ENCODE data around the gene RPS13.
"Not testable (repeated sequence)": the region's sequence is repeated elsewhere in the genome, so short reads cannot be mapped to it uniquely, and the experiment has no call there.

RPS13 gene

DNA sequence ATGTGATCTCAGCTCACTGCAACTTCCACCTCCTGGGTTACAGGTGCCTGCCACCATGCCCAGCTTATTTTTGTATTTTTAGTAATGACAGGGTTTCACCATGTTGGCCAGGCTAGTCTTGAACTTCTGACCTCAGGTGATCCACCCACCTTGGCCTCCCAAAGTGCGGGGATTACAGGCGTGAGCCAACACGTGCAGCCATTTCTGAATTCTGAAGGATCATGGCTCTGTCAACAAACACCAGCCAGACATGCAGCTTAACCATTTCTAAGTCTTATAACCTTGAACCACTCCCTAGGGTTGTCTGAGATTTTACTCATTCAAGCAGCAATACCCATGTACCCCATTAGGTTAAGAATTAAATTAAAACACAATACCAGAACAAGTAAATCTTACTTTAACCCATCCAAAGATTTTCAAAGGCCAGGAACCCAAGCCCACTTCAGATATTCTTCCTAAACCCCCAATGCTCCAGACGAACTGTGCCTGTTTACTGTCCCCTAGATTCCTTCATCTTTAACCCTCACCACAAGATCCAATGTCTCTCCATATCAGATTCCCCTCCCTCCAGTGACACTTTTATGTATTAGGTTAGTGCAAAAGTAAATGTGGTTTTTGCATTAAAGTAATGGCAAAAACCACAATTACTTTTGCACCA, 4.0 kb downstream of the RPS13 start:
- CTCF ChIA-PET, result interaction anchor here (1.5 kb wide), 1 partner anchor 10 kb away, joined by 6 read pairs; no protein-coding TSS in a partner anchor
- TF ChIP-seq, protein P1, sequence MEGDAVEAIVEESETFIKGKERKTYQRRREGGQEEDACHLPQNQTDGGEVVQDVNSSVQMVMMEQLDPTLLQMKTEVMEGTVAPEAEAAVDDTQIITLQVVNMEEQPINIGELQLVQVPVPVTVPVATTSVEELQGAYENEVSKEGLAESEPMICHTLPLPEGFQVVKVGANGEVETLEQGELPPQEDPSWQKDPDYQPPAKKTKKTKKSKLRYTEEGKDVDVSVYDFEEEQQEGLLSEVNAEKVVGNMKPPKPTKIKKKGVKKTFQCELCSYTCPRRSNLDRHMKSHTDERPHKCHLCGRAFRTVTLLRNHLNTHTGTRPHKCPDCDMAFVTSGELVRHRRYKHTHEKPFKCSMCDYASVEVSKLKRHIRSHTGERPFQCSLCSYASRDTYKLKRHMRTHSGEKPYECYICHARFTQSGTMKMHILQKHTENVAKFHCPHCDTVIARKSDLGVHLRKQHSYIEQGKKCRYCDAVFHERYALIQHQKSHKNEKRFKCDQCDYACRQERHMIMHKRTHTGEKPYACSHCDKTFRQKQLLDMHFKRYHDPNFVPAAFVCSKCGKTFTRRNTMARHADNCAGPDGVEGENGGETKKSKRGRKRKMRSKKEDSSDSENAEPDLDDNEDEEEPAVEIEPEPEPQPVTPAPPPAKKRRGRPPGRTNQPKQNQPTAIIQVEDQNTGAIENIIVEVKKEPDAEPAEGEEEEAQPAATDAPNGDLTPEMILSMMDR (IDR thresholded peaks at IDR 0.05; ENCODE audit: control extremely low read depth, extremely low read depth, low read depth, missing control alignments), result no peak
- POLR2A ChIA-PET, result interaction anchor here (0.6 to 1.0 kb wide), 4 partner anchors 96 to 246 kb away, joined by 3 to 7 read pairs (median 3); no protein-coding TSS in a partner anchor
- no peak for DNase-seq (ENCODE audit: extremely low spot score)

DNA sequence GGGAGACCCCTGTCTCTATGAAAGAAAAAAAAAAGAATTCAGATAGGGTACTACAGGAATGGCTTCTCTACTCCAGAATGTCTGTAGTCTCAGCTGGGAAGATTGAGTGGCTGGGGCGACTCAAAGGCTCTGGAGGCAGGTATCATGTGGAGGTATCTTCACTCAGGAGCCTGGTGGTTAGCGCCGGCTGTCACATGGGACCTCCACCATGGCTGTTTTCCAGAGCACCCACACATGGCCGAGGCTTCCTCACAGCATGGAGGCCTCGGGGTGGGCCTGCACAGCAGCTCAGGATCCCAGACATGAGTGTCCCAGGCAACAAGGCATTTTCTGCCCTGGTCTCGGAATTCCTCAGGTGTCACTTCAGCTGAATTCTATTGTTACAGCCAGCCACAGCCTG, 10.1 kb downstream of the RPS13 start:
- ChIA-PET CTCF (interaction anchor here (0.6 to 1.0 kb wide), 3 partner anchors 130 to 265 kb away, joined by 3 to 4 read pairs (median 3); no protein-coding TSS in a partner anchor), POLR2A (no interaction called here)
- TF ChIP-seq, protein P1 (IDR thresholded peaks at IDR 0.05; ENCODE audit: control extremely low read depth, extremely low read depth, low read depth, missing control alignments), result no peak

DNA sequence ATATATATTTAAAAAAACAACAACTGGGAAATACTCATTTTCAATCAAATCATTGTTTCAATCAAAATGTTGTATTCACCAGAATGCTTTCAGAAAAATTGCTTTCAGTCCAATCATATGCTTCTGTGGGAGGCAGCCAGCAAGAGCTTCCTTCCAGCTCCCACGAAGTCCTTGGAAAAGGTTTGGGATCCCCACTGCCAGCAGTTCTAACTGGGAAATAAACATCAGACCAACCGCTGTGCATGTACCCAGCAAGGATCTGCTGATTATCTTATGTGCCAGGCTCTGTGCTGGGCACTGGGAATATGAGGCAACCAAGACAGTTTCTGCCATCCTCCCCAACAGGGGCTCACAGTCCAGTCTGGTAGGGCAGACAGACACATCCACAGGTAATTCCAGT, 10.8 kb downstream of the RPS13 start:
- TF ChIP-seq, protein P1 (IDR thresholded peaks at IDR 0.05; ENCODE audit: control extremely low read depth, extremely low read depth, low read depth, missing control alignments), result no peak
- ChIA-PET POLR2A (no interaction called here), CTCF (interaction anchor here (7.6 kb wide), 1 partner anchor 280 kb away, joined by 106 read pairs; no protein-coding TSS in a partner anchor)
- DNase-seq (ENCODE audit: extremely low spot score), result no peak

More for the DNA sequence above, 10.1 kb downstream of the RPS13 start:
- DNase-seq (ENCODE audit: extremely low spot score), result no peak

DNA sequence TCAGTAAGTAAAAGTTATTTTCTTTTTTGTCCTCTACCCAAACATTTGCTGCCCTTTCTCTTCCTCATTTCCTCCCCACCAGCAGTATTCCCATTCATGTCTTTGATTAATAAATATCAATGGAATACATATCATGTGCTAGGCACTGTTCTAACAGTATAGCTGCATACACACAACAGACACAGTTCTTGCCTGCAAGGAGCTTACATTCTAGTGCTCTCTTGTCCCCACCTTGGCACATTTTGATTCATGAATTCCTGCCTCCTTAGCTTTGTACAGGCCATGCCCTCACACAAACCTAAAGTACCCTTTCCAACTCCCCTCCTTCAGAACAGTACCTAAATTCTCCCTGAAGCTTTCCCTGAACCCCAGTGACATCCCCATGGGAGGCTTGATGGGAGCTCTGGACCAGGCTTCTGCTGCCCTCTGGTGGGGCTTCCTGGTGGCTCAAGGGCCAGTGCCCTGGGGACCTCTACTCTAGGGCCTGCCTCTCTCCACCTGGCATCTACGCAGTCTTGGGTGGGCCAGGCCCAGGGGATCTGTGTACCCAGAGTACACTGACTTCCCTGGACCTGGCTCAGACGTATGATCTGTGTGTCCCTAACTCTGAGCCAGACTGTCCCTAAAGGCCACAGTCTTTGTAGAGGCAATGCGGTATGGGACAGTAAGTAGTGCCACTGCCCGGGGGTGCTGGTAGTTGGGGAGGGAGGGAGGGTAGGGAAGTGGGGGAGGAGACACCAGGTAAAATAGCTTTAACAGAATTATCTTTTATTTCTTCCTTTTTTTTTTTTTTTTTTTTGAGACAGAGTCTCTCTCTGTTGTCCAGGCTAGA, 14.1 kb downstream of the RPS13 start:
- CTCF ChIA-PET, result interaction anchor here (0.7 to 7.6 kb wide), 50 partner anchors 10 to 441 kb away, joined by 3 to 106 read pairs (median 4); partner anchors contain the start of gene RPS13
- POLR2A ChIA-PET, result no interaction called here
- DNase-seq (ENCODE audit: extremely low spot score), result peak; percentile 68
- TF ChIP-seq, protein P1 (IDR thresholded peaks at IDR 0.05; ENCODE audit: control extremely low read depth, extremely low read depth, low read depth, missing control alignments), result peak; percentile 73

DNA sequence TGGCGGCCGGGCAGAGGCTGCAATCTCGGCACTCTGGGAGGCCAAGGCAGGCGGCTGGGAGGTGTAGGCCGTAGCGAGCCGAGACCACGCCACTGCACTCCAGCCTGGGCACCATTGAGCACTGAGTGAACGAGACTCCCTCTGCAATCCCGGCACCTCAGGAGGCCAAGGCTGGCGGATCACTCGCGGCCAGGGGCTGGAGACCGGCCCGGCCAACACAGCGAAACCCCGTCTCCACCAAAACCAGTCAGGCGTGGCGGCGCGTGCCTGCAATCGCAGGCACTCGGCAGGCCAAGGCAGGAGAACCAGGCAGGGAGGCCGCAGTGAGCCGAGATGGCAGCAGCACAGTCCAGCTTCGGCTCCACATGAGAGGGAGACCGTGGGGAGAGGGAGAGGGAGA, 26.3 kb downstream of the RPS13 start:
- DNase-seq (ENCODE audit: extremely low spot score); CTCF ChIA-PET; POLR2A ChIA-PET: not testable (repeated sequence)

DNA sequence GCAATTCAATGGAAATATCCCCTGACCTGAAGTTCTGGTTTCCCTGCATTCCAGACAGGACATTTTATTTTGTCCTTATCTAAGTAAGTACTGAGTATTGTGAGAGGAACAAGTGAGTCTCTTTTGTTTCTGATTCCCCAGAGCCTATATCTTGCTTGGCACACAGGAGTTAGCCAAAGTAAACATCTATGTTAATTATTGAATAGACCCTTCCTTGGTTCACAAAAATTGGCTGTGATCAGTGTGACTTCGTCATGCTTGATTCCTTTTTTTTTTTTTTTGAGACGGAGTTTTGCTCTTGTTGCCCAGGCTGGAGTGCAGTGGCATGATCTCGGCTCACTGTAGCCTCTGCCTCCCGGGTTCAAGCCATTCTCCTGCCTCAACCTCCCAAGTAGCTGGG, 29.0 kb downstream of the RPS13 start:
- POLR2A ChIA-PET; DNase-seq (ENCODE audit: extremely low spot score): not testable (repeated sequence)
- CTCF ChIA-PET, result interaction anchor here (1.0 to 1.5 kb wide), 2 partner anchors 15 to 264 kb away, joined by 3 to 5 read pairs; no protein-coding TSS in a partner anchor

DNA sequence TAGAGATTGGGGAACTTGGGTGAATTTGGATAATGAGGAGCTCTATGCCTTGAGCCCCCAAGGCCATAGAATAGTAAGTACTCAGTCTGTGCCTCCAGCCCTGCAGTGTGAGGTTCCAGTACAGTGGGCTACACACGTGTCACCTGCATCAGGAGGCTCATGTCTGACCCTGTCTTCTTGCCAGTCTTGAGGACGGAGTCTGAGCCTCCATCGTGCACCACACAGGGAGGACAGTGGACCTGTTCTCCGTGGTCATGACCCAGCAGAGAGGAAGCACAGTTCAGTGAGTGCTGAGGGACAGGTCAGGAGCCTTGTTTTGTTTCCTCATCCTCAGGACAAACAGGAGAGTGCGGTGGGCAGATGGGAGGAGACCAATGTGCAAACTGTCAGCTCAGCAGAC, 30.8 kb downstream of the RPS13 start:
- TF ChIP-seq, protein P1 (IDR thresholded peaks at IDR 0.05; ENCODE audit: control extremely low read depth, extremely low read depth, low read depth, missing control alignments), result no peak
- CTCF ChIA-PET, result interaction anchor here (1.2 to 1.7 kb wide), 3 partner anchors 14 to 226 kb away, joined by 3 to 4 read pairs (median 3); no protein-coding TSS in a partner anchor
- POLR2A ChIA-PET, result no interaction called here
- DNase-seq (ENCODE audit: extremely low spot score), result no peak
